OCI-M1 (cell line): ENCODE measurements around the gene MRPS15.
"Not testable (repeated sequence)": the region's sequence is repeated elsewhere in the genome, so short reads cannot be mapped to it uniquely, and the experiment has no call there.

Experiments
- DNase-seq: peaks from one replicate; lab custom pipeline; 2025; lab: John Stamatoyannopoulos, UW

MRPS15 gene

DNA sequence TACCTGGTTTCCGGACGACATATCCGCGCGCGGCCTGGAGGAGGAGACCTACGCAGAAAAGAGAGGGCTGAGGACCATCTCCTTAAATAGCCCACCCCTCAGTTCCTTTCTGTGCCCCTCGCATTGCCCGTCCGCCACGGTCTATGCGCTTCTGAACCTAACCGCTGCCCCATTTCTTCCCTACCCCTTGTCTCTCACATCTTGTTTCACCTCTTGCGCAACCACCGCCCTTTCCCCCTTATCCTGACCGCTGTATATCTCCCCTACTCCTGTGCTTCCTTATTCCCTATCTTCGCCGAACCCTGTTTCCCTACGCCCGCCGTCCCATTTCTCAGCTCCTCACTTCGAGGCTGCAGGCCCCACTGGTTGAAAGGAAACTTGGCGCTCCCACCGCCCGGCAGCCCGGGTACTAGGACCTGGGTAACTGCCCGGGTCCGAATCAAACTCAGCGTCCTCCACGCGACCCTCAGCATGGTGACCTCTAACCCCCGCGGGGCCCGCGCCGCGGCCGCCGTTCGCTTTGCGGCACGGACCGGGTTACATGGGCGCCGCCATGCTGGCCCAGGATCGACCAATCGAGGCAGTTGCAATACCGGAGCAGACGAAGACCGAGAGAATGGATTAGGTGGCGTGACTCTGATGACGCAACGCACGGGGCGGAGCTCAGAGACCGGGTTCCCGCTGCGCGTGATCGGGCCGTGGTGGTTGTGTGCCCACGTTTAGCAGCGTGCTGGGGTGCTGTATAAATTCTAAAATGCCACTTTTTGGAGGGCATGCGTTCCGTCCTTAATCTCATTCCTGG is at the start of gene MRPS15:
TSS of gene MRPS15 (minus strand) at position 582 of the 802 bp plus-strand sequence. CDS start at position 473, 109 bp downstream.
- DNase-seq: peak; percentile 97

- DNase-seq: peak; percentile 18
Measured at GRCh38 chr1:36512842-36513241, 48.7 kb upstream of the MRPS15 start.

DNA sequence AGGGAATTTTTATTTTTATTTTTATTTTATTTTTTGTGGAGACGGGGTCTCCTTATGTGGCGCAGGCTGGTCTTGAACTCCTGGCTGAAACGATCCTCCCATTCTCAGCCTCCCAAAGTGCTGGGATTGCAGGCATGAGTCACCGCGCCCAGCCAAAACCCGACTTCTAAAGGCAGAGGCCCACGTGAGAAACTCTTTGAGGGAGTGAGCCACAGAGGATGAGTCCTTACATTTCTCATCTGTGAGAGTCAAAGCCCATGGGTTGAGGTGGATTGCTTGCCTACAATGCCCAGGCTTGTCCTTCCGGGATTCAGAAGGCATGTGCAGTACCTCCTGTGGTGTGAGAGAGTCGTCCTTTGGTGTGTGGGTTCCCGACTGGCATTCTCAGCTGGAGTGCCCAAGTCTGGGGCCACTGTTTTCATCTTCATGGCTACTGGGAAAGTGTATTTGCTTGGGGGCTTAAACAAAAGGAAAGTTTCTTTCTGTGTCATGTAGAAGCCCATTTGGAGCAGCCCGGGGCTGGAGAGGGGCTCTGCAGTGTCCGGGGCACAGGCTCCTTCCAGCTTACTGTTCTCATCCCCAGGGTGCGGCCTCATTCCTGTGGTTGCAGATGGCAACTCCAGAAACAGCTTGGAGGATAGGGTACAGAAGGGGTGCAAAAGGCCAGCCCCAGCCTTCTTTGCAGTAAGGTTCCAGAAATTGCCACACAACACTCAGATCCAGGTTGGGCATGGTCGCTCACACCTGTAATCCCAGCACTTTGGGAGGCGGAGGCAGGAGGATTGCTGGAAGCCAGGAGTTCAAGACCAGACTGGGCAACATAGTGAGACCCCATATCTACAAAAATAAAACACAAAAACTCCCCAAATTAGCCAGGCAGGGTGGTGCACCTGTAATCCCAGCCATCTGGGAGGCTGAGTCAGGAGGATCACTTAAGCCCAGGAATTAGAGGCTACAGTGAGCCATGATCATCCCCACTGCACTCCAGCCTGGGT is 47.9 kb upstream of the MRPS15 start:
- no peak for DNase-seq

DNA sequence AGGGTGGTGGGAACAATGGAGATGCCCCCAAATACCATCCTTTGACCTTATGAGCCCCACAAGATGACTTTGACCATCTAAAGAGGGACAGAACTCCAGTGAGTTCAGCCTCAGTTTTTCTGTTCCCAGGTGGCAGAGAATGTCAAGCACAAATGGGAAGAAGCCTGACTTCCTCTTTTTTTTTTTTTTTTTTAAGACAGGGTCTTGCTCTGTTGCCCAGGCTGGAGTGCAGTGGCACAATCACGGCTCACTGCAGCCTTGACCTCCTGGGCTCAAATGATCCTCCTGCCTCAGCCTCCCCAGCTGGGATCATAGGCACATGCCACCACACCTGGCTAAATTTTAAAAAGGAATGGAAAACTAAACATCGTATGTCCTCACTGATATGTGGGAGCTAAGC is 47.0 kb upstream of the MRPS15 start:
- peak; percentile 21 for DNase-seq

GRCh38 chr1:36510418-36510817 is 46.2 kb upstream of the MRPS15 start:
- no peak for DNase-seq

DNA sequence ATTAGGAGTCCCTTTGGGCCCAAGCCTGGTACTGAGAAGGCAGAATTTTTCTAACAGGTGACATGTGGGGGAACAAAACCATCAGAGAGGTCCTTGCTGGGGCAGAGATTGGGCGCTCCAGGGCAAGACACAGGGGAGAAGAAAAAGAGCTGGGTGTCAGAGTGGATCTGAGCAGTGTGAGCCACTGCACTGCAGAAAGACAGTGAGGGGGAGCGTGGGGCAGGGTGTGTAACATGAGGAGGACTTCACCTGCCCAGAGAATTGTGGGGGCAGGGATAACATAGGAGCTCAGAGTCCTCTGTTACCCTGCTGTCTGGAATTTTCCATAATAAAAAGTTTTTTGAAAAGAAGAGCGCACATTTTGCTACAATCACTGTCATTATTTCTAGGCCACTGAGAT is 44.1 kb upstream of the MRPS15 start:
- no peak for DNase-seq

- no peak for DNase-seq
Measured at GRCh38 chr1:36506276-36506920, 42.2 kb upstream of the MRPS15 start.

- no peak for DNase-seq
Measured at GRCh38 chr1:36503733-36504132, 39.5 kb upstream of the MRPS15 start.

- DNase-seq: no peak
Measured at GRCh38 chr1:36503159-36503558, 39.0 kb upstream of the MRPS15 start.

GRCh38 chr1:36502616-36503015 is 38.4 kb upstream of the MRPS15 start:
- no peak for DNase-seq

DNA sequence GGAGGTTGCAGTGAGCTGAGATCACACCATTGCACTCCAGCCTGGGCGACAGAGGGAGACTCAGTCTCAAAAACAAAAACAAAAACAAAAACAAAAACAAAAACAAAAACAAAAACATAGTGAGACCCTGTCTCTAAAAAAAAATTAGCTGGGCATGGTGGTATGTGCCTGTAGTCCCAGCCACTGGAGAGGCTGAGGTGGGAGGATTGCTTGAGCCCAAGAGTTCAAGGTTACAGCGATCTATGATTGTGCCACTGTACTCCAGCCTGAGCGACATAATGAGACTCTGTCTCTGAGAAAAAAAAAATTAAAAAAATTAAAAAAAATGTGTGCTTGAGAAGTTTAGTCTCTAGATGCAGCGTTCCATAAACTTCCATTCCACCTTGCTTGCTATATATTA is 37.7 kb upstream of the MRPS15 start:
- DNase-seq: not testable (repeated sequence)

- DNase-seq: no peak
Measured at GRCh38 chr1:36497207-36497606, 33.0 kb upstream of the MRPS15 start.

DNA sequence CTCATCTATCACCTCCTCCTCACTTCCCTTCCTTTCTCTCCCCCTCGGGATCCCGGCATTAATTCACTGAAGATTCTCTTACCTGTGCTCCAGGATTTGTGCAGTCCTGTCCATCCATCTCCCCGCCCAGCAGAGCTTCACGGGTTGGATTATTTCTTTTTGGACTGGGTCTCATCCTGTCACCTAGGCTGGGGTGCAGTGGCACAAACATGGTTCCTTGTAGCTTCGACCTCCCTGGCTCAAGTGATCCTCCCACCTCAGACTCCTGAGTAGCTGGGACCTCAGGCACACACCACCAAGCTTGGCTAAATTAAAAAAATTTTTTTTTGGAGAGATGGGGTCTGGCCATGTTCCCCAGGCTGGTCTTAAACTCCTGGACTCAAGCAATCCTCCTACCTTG is 30.8 kb upstream of the MRPS15 start:
- DNase-seq: no peak

- DNase-seq: no peak
Measured at GRCh38 chr1:36493524-36493923, 29.3 kb upstream of the MRPS15 start.

GRCh38 chr1:36492491-36492890 is 28.3 kb upstream of the MRPS15 start:
- peak; percentile 96 for DNase-seq

DNA sequence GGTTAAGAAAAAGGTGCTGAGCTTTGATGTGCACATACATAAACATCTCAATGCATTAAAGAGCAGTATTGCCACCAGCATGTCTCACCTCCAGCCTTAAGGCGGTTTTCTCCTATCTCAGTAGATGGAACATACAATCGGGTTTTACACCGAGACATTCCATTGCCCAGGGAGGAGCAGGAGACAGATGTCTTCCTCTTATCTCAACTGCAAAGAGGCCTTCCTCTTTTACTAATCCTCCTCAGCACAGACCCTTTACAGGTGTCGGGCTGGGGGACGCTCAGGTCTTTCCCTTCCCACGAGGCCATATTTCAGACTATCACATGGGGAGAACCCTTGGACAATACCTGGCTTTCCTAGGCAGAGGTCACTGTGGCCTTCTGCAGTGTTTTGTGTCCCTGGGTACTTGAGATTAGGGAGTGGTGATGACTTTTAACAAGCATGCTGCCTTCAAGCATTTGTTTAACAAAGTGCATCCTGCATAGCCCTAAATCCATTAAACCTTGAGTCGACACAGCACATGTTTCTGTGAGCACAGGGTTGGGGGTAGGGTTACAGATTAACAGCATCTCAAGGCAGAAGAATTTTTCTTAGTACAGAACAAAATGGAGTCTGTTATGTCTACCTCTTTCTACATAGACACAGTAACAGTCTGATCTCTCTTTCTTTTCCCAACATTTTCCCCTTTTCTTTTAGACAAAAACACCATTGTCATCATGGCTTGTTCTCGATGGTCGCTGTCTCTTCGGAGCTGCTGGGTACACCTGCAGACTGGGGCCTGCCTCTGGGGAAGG is 25.3 kb upstream of the MRPS15 start:
- peak; percentile 27 for DNase-seq

GRCh38 chr1:36487906-36488305 is 23.7 kb upstream of the MRPS15 start:
- no peak for DNase-seq

DNA sequence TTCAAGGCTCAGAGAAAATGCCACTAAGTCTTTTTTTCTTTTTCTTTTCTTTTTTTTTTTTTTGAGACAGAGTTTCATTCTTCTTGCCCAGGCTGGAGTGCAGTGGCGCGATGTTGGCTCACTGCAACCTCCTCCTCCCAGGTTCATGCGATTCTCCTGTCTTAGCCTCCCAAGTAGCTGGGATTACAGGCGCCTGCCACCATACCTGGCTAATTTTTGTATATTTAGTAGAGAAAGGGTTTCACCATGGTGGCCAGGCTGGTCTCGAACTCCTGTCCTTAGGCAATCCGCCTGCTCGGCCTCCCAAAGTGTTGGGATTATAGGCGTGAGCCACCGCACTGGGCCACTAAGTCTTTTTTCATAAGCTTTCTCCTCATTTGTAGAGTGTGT is 23.1 kb upstream of the MRPS15 start:
- DNase-seq: not testable (repeated sequence)

DNA sequence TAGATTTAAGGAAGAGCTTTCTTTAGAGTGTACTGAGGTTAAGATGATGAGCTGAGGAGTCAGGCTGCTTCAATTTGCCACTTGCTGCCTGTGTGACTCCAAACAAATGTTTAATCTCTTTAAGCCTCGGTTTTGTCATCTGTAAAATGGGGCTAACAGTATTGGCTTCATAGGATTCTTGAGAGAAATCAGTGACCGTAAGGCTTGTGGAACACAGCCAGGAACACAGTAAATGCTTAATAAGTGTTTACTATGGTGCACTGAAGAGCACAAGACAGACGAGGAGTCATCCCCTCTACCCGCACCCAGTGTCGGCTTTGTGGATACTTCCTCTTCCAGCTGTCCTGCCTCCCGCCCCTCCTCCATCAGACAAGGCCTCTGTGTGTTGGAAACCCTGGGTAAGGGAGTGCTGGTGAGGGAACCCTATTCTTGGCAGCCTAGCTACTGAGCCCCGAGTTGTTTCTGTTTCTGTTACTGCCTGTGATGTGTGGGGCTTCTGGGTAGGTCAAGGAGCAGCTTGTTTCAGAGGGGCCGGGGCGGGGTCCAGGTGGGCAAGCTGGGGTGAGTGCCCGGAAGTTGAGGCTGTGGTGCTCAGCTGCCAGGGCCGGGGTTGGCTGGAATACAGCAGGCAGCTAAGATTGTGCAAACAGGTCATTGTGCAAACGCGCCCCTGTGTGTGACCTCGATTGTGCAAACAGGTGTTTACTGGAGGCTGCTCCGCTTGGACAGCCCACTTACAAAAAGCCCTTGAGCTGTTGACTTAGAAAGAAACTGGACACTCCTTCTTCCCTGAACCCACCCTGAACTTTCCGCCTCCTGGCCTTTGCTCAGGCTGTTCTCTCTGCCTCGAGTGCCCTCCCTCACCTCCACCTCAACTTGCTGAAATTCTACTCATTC is 22.5 kb upstream of the MRPS15 start:
- DNase-seq: peak; percentile 83

- no peak for DNase-seq
Measured at GRCh38 chr1:36486093-36486438, 21.9 kb upstream of the MRPS15 start.

GRCh38 chr1:36484099-36484498 is 19.9 kb upstream of the MRPS15 start:
- no peak for DNase-seq
